GM12878 (cell line): ENCODE measurements around the gene FGGY. TPM values are rescaled to one million over a fixed set of nuclear protein-coding genes. Genes with fewer than 3 reads are reported as not detected.

ENCODE experiments used
- ATAC-seq: fragments of 200-7000 bp; cut with Tn5 transposase; 3 replicates; pipeline ENCODE4 v1.9.1; 2020; ENCODE audit warnings: mild to moderate bottlenecking, moderate library complexity
- BruUV-seq: library from RNA; stranded (reverse); fragments of 400-500 nt; replicated peaks from 2 replicates; lab custom pipeline; 2021; lab: Mats Ljungman, UMichigan
- CTCF ChIA-PET: fragments of 300-600 bp; sonication (Branson Sonifier 250); formaldehyde crosslinking; extraction: SDS; loops from one replicate; lab custom pipeline; 2021; ENCODE audit warnings: inconsistent platforms; lab: Yijun Ruan, JAX
- POLR2A ChIA-PET: fragments of 350-600 bp; formaldehyde crosslinking; extraction: SDS; loops from one replicate; lab custom pipeline; 2021; ENCODE audit warnings: inconsistent platforms; lab: Charles Lee
- RAD21 ChIA-PET: fragments of 300-600 bp; sonication (Branson Sonifier 250); formaldehyde crosslinking; loops from one replicate; lab custom pipeline; 2023; ENCODE audit warnings: antibody characterized with exemption; ENCODE audit not compliant: unreplicated experiment; lab: Charles Lee
- SMC1A ChIA-PET: fragments of 300-600 bp; sonication (Branson Sonifier 250); formaldehyde crosslinking; loops from one replicate; lab custom pipeline; 2023; ENCODE audit not compliant: unreplicated experiment, uncharacterized antibody; lab: Charles Lee
- DNase-seq: peaks from one replicate; pipeline ENCODE4 v3.0.0-alpha.2; 2011; ENCODE audit warnings: low read depth, low spot score
- FAIRE-seq: peaks from 3 replicates; lab custom pipeline; 2011; peaks lifted over from hg19 to GRCh38; lab: Jason Lieb, UNC
- H2AFZ ChIP-seq: 2 replicates; pipeline ENCODE4 v1.6.0; 2011; ENCODE audit warnings: low read depth, low read length, control low read depth; ENCODE audit not compliant: control insufficient read depth
- H3K27ac ChIP-seq: 2 replicates; pipeline ENCODE4 v1.5.1; 2011; ENCODE audit warnings: control low read depth; ENCODE audit not compliant: control insufficient read depth, insufficient read depth
- H3K27me3 ChIP-seq, 2 experiments: replicated peaks in 1 of 2; 2 replicates each; pipeline versions ENCODE4 v1.6.0 to v1.6.1; 2011; ENCODE audit warnings: low read length in 1 of 2; ENCODE audit not compliant: control insufficient read depth in 2 of 2, insufficient read depth in 2 of 2
- H3K36me3 ChIP-seq, 2 experiments: 2 replicates each; pipeline ENCODE4 v1.5.1; 2011; ENCODE audit warnings: low read length in 1 of 2; ENCODE audit not compliant: control insufficient read depth in 2 of 2, insufficient read depth in 2 of 2
- H3K4me1 ChIP-seq: 2 replicates; pipeline ENCODE4 v1.6.1; 2011; ENCODE audit warnings: mild to moderate bottlenecking, low read length, moderate library complexity, mixed read lengths; ENCODE audit not compliant: control insufficient read depth, insufficient read depth
- H3K4me2 ChIP-seq: 2 replicates; pipeline ENCODE4 v1.6.0; 2011; ENCODE audit warnings: control low read depth; ENCODE audit not compliant: control insufficient read depth, insufficient read depth
- H3K4me3 ChIP-seq: fragments of 200-600 bp; sonication (generic); 2 replicates; pipeline ENCODE4 v1.5.1; 2016
- H3K79me2 ChIP-seq: 2 replicates; pipeline ENCODE4 v1.6.0; 2011; ENCODE audit warnings: low read length; ENCODE audit not compliant: control insufficient read depth, insufficient read depth
- H3K9ac ChIP-seq: 2 replicates; pipeline ENCODE4 v1.8.0; 2011; ENCODE audit warnings: low read length, control low read depth, mixed read lengths; ENCODE audit not compliant: control insufficient read depth, insufficient read depth
- H3K9me3 ChIP-seq: replicated peaks from 3 replicates; pipeline ENCODE4 v1.5.1; 2011; ENCODE audit warnings: mild to moderate bottlenecking, low read length; ENCODE audit not compliant: control insufficient read depth, insufficient read depth
- H4K20me1 ChIP-seq: 2 replicates; pipeline ENCODE4 v1.6.0; 2011; ENCODE audit not compliant: control insufficient read depth, insufficient read depth
- EP300 ChIP-seq, 2 experiments: fragments of 150-350 bp in 1 of 2; IDR thresholded peaks; 2 replicates each; pipeline ENCODE4 v1.6.1; 2011 to 2012; ENCODE audit warnings: low read depth in 2 of 2, low read length in 2 of 2, borderline replicate concordance in 1 of 2, improper control_type of control experiment in 1 of 2, inconsistent platforms in 1 of 2; ENCODE audit not compliant: control insufficient read depth in 1 of 2
- HCFC1 ChIP-seq: fragments of 150-350 bp; IDR thresholded peaks from 2 replicates; pipeline ENCODE4 v1.6.1; 2014; ENCODE audit warnings: low read length
- IRF4 ChIP-seq: IDR thresholded peaks from 2 replicates; pipeline ENCODE4 v1.6.1; 2011; ENCODE audit warnings: low read depth, low read length
- JUNB ChIP-seq: IDR thresholded peaks from 2 replicates; pipeline ENCODE4 v1.6.1; 2016; ENCODE audit warnings: antibody characterized with exemption, mild to moderate bottlenecking
- PML ChIP-seq: IDR thresholded peaks from 2 replicates; pipeline ENCODE4 v1.6.1; 2012; ENCODE audit warnings: low read length, inconsistent platforms
- RAD51 ChIP-seq: fragments of 450-650 bp; IDR thresholded peaks from 2 replicates; pipeline ENCODE4 v1.6.1; 2016; ENCODE audit warnings: moderate library complexity, mild to moderate bottlenecking, inconsistent platforms
- RBBP5 ChIP-seq: fragments of 200-600 bp; sonication (generic); conservative IDR thresholded peaks from 2 replicates; pipeline ENCODE4 v1.6.1; 2016
- SP1 ChIP-seq: IDR thresholded peaks from one replicate; pipeline ENCODE4 v1.6.1; 2011; ENCODE audit warnings: low read depth, low read length
- SREBF1 ChIP-seq: IDR thresholded peaks from 2 replicates; pipeline ENCODE4 v1.6.1; 2012; ENCODE audit warnings: mild to moderate bottlenecking, low read length
- in situ Hi-C: fragments of 300-500 bp; cut with MboI; formaldehyde crosslinking; loops from 9 replicates; pipeline ENCODE4 v1.14.3; 2018; ENCODE audit warnings: mixed read lengths
- intact Hi-C: fragments of 100-400 bp; cut with micrococcal nuclease; formaldehyde crosslinking; loops from one replicate; pipeline ENCODE4 v1.14.2; 2022; ENCODE audit not compliant: unreplicated experiment
- polyA plus RNA-seq, 11 experiments: library from polyadenylated mRNA; depleted of rRNA in 4 of 11; unstranded in 6 of 11; stranded (reverse) in 5 of 11; fragments of >200 nt; fragmentation: Nextera tagmentation in 4 of 11; fragmentation: Illumina TruSeq in 1 of 11; extraction: Ambion mirVana in 4 of 11; extraction: Trizol in 1 of 11; gene quantifications; 1 replicate in 1 of 11; 2 replicates in 10 of 11; pipeline versions ENCODE4 v1.2.1 to v1.2.3, GENCODE V29; 2011 to 2016; ENCODE audit warnings: inconsistent platforms in 2 of 11, missing spikeins in 2 of 11, low read depth in 1 of 11
- total RNA-seq, 4 experiments: library from RNA; depleted of rRNA in 3 of 4; stranded (reverse); fragments of >200 nt in 3 of 4; fragmentation: Illumina TruSeq in 1 of 4; extraction: Trizol in 1 of 4; gene quantifications; 2 replicates each; pipeline versions ENCODE4 v1.2.1 to v1.2.3, GENCODE V29; 2013 to 2021
- TF ChIP-seq, protein P1 (sequence below): fragments of 450-650 bp; IDR thresholded peaks from 2 replicates; pipeline ENCODE4 v1.6.1; 2016; ENCODE audit warnings: mild to moderate bottlenecking, moderate library complexity, borderline replicate concordance
- TF ChIP-seq, protein P2 (sequence below): IDR thresholded peaks from 2 replicates; pipeline ENCODE4 v1.6.1; 2011; ENCODE audit warnings: low read depth, mild to moderate bottlenecking, low read length, moderate library complexity, borderline replicate concordance; ENCODE audit errors: extremely low read depth
- TF ChIP-seq, protein P3 (sequence below): IDR thresholded peaks from 2 replicates; pipeline ENCODE4 v1.6.1; 2011; ENCODE audit warnings: borderline replicate concordance, low read depth, mild to moderate bottlenecking, moderate library complexity, mixed read lengths, low read length; ENCODE audit not compliant: insufficient read depth; ENCODE audit errors: extremely low read length

FGGY gene
- total and polyA plus RNA-seq, 10 of the 15 experiments (the other 5 are each of a cell fraction or from before 2014, with no cell fraction given) = 6.2 to 11.9 (median 7.5) TPM

DNA sequence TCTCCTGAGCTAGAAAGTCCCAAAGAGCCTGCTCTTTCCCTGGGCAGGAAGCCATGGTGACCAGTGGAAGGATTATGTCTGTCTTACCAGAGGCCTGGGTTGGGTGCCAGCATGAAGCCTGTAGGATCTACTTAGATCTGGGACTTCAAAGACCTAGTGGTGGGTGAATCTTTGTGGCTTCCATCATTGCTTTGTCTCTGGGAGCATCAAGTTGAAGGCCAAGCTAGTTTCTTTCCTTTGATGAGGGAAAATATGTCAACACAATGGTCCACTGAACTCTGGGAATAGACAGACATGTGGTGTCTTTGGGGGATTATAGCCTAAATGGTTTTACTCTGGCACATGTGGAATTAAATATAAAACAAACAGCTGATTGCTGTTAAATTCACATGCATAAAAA, 417.3 kb downstream of the FGGY start:
- ATAC-seq (no peak), DNase-seq (no peak), FAIRE-seq (no peak)
- Histone ChIP-seq H3K9me3 (no peaks in the 10 kb centered on the region), H3K4me1 (no peaks in the 10 kb centered on the region), H3K79me2 (no peaks in the 10 kb centered on the region), H3K27ac (no peak overlapping the region), H2AFZ (no peak overlapping the region), H3K9ac (no peak overlapping the region), H3K27me3 (no peaks in the 10 kb centered on the region), H4K20me1 (no peaks in the 10 kb centered on the region), H3K4me2 (no peak overlapping the region), H3K4me3 (no peak overlapping the region), H3K36me3 (no peaks in the 10 kb centered on the region)
- BruUV-seq = no TSS peak
- intact Hi-C loops (no loop called here), in situ Hi-C loops (loop anchor here (25.0 kb wide), 1 partner anchor 977 kb away; no protein-coding TSS in a partner anchor)
- POLR2A ChIA-PET = no interaction called here
- SMC1A ChIA-PET = interaction anchor here (1.1 to 1.8 kb wide), 3 partner anchors 15 to 941 kb away, joined by 3 to 8 read pairs (median 5); no protein-coding TSS in a partner anchor
- TF ChIP-seq IRF4 (no peak), JUNB (no peak), SP1 (no peak), RAD51 (no peak), PML (no peak), SREBF1 (no peak), EP300 (IDR thresholded peaks at IDR 0.05; ENCODE audit: borderline replicate concordance in 1 of 2, control insufficient read depth in 1 of 2, low read depth in 2 of 2, low read length in 2 of 2) (no peak), RBBP5 (no peak), HCFC1 (no peak)
- TF ChIP-seq, protein P1, sequence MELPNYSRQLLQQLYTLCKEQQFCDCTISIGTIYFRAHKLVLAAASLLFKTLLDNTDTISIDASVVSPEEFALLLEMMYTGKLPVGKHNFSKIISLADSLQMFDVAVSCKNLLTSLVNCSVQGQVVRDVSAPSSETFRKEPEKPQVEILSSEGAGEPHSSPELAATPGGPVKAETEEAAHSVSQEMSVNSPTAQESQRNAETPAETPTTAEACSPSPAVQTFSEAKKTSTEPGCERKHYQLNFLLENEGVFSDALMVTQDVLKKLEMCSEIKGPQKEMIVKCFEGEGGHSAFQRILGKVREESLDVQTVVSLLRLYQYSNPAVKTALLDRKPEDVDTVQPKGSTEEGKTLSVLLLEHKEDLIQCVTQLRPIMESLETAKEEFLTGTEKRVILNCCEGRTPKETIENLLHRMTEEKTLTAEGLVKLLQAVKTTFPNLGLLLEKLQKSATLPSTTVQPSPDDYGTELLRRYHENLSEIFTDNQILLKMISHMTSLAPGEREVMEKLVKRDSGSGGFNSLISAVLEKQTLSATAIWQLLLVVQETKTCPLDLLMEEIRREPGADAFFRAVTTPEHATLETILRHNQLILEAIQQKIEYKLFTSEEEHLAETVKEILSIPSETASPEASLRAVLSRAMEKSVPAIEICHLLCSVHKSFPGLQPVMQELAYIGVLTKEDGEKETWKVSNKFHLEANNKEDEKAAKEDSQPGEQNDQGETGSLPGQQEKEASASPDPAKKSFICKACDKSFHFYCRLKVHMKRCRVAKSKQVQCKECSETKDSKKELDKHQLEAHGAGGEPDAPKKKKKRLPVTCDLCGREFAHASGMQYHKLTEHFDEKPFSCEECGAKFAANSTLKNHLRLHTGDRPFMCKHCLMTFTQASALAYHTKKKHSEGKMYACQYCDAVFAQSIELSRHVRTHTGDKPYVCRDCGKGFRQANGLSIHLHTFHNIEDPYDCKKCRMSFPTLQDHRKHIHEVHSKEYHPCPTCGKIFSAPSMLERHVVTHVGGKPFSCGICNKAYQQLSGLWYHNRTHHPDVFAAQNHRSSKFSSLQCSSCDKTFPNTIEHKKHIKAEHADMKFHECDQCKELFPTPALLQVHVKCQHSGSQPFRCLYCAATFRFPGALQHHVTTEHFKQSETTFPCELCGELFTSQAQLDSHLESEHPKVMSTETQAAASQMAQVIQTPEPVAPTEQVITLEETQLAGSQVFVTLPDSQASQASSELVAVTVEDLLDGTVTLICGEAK = no peak
- TF ChIP-seq, protein P2, sequence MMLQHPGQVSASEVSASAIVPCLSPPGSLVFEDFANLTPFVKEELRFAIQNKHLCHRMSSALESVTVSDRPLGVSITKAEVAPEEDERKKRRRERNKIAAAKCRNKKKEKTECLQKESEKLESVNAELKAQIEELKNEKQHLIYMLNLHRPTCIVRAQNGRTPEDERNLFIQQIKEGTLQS = no peak
- TF ChIP-seq, protein P3, sequence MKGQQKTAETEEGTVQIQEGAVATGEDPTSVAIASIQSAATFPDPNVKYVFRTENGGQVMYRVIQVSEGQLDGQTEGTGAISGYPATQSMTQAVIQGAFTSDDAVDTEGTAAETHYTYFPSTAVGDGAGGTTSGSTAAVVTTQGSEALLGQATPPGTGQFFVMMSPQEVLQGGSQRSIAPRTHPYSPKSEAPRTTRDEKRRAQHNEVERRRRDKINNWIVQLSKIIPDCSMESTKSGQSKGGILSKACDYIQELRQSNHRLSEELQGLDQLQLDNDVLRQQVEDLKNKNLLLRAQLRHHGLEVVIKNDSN = no peak
- RAD21 ChIA-PET = interaction anchor here (1.2 to 1.4 kb wide), 2 partner anchors 15 to 45 kb away, joined by 3 read pairs; no protein-coding TSS in a partner anchor
- CTCF ChIA-PET = interaction anchor here (1.4 to 1.5 kb wide), 2 partner anchors 17 to 47 kb away, joined by 3 to 4 read pairs; no protein-coding TSS in a partner anchor
